Measurements from ENCODE around the gene ZBTB21.
"Not testable (repeated sequence)": the region's sequence is repeated elsewhere in the genome, so short reads cannot be mapped to it uniquely, and the experiment has no call there.

The ZBTB21 gene

GRCh38 chr21:42016364-42016985 lies 6.3 kb upstream of the ZBTB21 start:
- no peak for DNase-seq

- DNase-seq: peak in 1 of 2 experiments; percentile 55
Measured at GRCh38 chr21:42013931-42014330, 3.8 kb upstream of the ZBTB21 start.

GRCh38 chr21:42013376-42013775 lies 3.2 kb upstream of the ZBTB21 start:
- DNase-seq: peak in 1 of 2 experiments; percentile 71

- DNase-seq: peak in 1 of 2 experiments; percentile 6
Measured at GRCh38 chr21:42012763-42013329, 2.7 kb upstream of the ZBTB21 start.

- no peak for DNase-seq
Measured at GRCh38 chr21:42012344-42012743, 2.2 kb upstream of the ZBTB21 start.

- peak in 1 of 2 experiments; percentile 52 for DNase-seq
Measured at GRCh38 chr21:42010507-42011495, 641 bp upstream of the ZBTB21 start.

GRCh38 chr21:42009018-42009830 lies 936 bp downstream of the ZBTB21 start:
- peak; percentile 40 to 58 for DNase-seq

- no peak for DNase-seq
Measured at GRCh38 chr21:42007356-42007940, 2.7 kb downstream of the ZBTB21 start.

GRCh38 chr21:42006765-42007164 lies 3.4 kb downstream of the ZBTB21 start:
- no peak for DNase-seq

GRCh38 chr21:42004406-42005199 lies 5.6 kb downstream of the ZBTB21 start:
- no peak for DNase-seq

- no peak for DNase-seq
Measured at GRCh38 chr21:42003051-42003461, 7.1 kb downstream of the ZBTB21 start.

- DNase-seq: no peak
Measured at GRCh38 chr21:42002421-42002958, 7.7 kb downstream of the ZBTB21 start.

GRCh38 chr21:42001781-42002180 lies 8.4 kb downstream of the ZBTB21 start:
- no peak for DNase-seq

GRCh38 chr21:42000908-42001307 lies 9.3 kb downstream of the ZBTB21 start:
- no peak for DNase-seq

- DNase-seq: no peak
Measured at GRCh38 chr21:41997657-41998056, 12.5 kb downstream of the ZBTB21 start.

- DNase-seq: no peak
Measured at GRCh38 chr21:41995577-41995976, 14.6 kb downstream of the ZBTB21 start.

- not testable (repeated sequence) for DNase-seq
Measured at GRCh38 chr21:41994613-41995012, 15.5 kb downstream of the ZBTB21 start.

- no peak for DNase-seq
Measured at GRCh38 chr21:41993744-41994143, 16.4 kb downstream of the ZBTB21 start.

GRCh38 chr21:41992576-41992975 lies 17.6 kb downstream of the ZBTB21 start:
- no peak for DNase-seq

- no peak for DNase-seq
Measured at GRCh38 chr21:41991659-41992058, 18.5 kb downstream of the ZBTB21 start.

- no peak for DNase-seq
Measured at GRCh38 chr21:41989698-41990097, 20.5 kb downstream of the ZBTB21 start.
